Activated CD8-positive, alpha-beta memory T cell treated with anti-CD3 and anti-CD28 coated beads for 48 hours (primary cell): Measurements from ENCODE around the gene TGM2.

Experiments used
- DNase-seq, 3 experiments: peaks; one replicate each; pipeline ENCODE4 v3.0.0-alpha.2; 2020; ENCODE audit warnings: low read depth in 2 of 3, low spot score in 2 of 3

Gene TGM2

DNA sequence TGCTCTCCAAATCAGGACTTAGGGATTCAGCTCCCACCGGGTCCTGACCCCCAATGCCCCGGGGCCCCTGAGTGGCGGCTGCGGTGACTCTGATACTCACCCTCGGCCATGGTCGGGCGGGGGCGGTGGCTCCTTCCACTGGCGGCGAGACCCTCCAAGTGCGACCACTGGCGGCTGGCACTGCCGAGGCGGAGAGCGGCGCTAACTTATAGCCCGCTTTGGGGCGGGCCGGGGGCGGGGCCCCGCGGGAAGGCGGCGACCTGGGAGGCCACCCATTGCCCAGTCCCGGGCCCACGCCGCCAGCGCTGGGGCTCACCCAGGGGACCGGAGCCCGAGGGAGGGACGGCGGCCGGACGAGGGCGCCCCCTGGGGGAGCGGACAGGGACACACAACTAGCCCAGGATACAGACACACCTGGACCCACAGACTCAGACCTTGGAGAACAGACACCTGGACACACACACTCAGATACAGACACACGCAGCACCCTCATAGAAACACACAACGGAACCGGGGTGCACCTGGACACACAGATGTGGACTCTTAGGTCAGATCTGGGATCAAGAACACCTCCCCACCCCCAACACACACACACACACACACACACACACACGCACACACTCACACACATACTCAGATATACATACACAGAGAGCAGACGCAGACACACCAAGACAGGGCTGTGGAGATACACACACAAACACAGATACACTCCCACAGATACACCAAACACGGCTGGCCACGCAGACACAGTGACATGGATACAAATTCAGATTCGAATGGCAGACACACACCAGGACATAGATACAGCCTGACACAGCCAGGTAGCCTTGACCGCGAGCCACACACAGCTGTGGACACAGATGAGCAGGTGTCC is at the start of gene TGM2:
Gene TGM2, minus strand, starts transcription at position 182 of the 877 bp plus-strand sequence. Its CDS starts 72 bp downstream, at position 110.
- peak in 1 of 3 experiments; percentile 33 for DNase-seq

GRCh38 chr20:38214256-38215193 is 49.5 kb upstream of the TGM2 start:
- DNase-seq, result no peak

DNA sequence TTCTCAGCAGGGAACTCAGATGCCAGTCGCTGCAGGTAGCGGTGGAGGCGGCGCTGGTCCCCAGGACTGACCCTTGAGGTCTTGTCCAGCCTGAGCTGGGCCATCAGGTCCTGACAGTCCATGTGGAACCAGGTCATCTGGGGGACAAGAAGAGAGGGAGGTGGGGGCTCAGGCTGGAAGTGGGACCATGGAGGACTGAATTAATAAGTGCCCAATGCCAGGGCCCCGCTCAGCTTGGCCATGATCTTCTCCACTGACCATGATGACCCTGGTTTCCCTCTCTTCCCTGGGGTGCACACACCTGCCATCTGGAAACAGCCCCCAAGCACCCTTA is 48.5 kb upstream of the TGM2 start:
- DNase-seq, result no peak

GRCh38 chr20:38212806-38213606 is 47.9 kb upstream of the TGM2 start:
- DNase-seq, result no peak

- DNase-seq, result no peak
Observed at GRCh38 chr20:38211200-38212097, 46.4 kb upstream of the TGM2 start.

DNA sequence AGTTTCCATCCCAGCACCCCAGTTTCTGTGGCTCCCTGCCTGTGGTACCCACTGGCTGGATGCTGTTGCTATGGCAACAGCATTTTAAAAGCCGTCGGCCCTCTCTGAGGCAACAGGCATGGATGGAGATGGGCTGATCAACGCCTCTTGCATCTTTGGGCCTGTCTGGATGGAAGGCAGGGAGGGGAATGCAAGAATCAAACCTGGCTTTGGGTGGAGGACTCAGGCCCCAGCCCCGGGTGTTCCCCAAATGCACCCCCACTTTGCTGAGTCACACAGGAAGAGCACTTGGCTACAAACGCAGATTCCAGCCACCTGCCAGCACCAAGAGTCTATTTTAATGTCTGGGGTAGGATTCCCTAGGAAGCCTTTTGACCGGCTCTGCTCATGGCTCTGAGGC is 45.7 kb upstream of the TGM2 start:
- DNase-seq, result no peak

GRCh38 chr20:38209736-38210405 is 44.8 kb upstream of the TGM2 start:
- DNase-seq, result no peak

- DNase-seq, result no peak
Observed at GRCh38 chr20:38209054-38209675, 44.1 kb upstream of the TGM2 start.

DNA sequence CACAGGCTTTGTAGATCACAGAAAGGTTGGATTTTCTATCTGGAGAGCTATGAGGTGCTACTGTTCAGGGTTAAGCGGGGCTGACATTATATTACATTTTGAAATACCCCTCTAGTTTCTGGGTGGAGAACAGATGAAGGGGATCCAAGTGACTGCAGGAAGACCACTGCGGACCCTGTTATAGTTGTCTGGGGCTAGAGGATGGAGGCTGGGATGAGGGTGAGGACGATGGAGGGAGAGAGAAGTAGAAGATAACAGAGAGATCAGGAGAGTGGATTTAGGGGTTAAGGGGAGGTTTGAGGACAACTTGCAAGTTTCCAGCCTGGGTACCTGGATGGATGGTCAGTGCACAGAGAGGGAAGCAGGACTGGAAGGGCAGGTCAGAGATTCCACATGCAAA is 43.5 kb upstream of the TGM2 start:
- DNase-seq, result no peak

- no peak for DNase-seq
Observed at GRCh38 chr20:38208088-38208487, 43.0 kb upstream of the TGM2 start.

- no peak for DNase-seq
Observed at GRCh38 chr20:38207621-38208020, 42.6 kb upstream of the TGM2 start.

GRCh38 chr20:38205001-38205400 is 39.9 kb upstream of the TGM2 start:
- DNase-seq, result no peak

- no peak for DNase-seq
Observed at GRCh38 chr20:38203981-38204357, 38.9 kb upstream of the TGM2 start.

DNA sequence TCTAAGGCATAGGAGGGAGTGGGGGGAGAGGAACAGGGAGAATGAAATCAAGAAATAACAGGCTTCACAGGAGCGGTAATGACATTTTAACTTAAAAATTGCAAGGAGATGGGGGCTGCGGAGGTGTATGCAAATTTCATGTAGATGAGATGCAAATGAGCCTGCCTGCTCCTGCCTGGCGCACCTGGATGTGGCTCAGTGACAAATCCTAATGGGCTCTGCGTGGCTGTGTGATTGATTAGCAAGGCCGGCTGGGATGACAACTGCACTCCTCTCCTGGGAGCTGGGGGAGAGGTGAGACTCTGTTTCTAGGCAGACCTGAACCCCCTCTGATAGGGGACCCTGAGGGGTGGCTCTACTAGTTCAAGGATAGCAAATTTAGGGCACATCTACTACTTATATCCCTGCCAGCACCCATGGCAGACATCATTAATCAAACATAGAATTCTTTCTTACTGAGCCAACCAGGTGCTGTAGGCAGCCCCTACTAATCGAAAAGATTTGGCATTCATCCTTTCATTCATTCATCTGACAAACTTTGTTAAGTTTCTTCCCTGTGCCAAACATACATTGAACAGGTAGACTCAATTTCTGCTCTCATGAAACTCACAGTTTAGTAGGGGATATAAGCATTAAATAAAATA is 38.4 kb upstream of the TGM2 start:
- no peak for DNase-seq

GRCh38 chr20:38202982-38203293 is 37.9 kb upstream of the TGM2 start:
- DNase-seq, result no peak

DNA sequence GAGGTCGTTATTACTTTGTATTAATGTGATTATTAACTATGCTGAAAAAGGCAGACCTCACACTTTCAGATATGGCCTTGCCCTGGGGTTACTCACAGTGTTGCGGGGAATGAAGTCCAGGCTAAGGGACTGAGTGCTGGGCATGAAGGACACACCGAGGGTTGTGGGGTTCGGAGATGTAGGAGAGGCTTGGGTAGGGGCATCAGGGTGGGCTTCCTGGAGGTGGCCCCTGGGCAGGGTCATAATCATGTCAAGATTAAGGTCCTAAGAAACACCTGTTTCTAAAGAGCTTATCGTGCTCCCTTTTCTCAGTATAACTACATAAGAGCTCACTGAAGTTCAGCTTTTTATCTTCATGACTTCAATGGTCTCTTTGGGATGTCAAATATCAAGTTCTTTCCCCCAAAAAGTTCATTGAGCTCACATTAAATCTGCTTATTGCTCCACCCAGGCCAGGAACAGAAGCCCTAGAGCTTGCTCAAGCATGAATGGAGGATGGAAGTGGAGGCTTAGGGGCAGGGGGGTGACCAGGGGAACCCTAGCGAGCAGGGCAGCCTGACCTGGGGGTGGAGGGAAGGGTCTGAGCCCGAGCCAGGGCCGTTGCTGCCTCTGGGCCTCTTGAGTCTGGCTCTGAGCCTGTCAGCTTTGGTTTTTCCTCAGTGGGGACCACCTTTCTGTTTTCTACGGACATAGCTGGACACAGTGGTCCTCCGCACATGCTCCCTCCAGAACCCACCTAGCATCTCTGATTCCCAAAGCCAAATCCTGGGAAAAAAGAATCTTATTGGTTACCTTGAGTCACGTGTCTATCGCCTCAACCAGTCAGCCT is 37.3 kb upstream of the TGM2 start:
- no peak for DNase-seq

- no peak for DNase-seq
Observed at GRCh38 chr20:38201356-38201755, 36.3 kb upstream of the TGM2 start.

- DNase-seq, result no peak
Observed at GRCh38 chr20:38200646-38201045, 35.6 kb upstream of the TGM2 start.
